WTC11 (cell line): ENCODE results near the gene ZNRF3. TPM values are rescaled to one million over a fixed set of nuclear protein-coding genes. Genes with fewer than 3 reads are reported as not detected.

Source experiments
- ATAC-seq: fragments of 200-7000 bp; cut with Tn5 transposase; 2 replicates; pipeline ENCODE4 v1.10.0; 2021; ENCODE audit warnings: mild to moderate bottlenecking, moderate library complexity
- CTCF ChIA-PET: fragments of 300-600 bp; sonication (Branson Sonifier 250); formaldehyde crosslinking; loops from one replicate; lab custom pipeline; 2021; ENCODE audit warnings: antibody characterized with exemption; lab: Charles Lee
- POLR2A ChIA-PET: fragments of 350-600 bp; sonication (Branson Sonifier 250); formaldehyde crosslinking; loops from one replicate; lab custom pipeline; 2021; ENCODE audit warnings: antibody characterized with exemption; lab: Charles Lee
- DNase-seq: peaks from one replicate; pipeline ENCODE4 v3.0.0; 2021; ENCODE audit warnings: low spot score
- H3K27ac Mint-ChIP-seq: 2 replicates; pipeline ENCODE4 v1.8.0; 2021; ENCODE audit warnings: mixed read lengths
- H3K27me3 Mint-ChIP-seq: 2 replicates; pipeline ENCODE4 v1.8.0; 2021; ENCODE audit warnings: low read depth, mild to moderate bottlenecking, moderate library complexity, mixed read lengths
- H3K36me3 Mint-ChIP-seq: 2 replicates; pipeline ENCODE4 v1.8.0; 2021; ENCODE audit warnings: mixed read lengths
- H3K4me1 Mint-ChIP-seq: 2 replicates; pipeline ENCODE4 v1.8.0; 2022; ENCODE audit warnings: mixed read lengths
- H3K4me3 Mint-ChIP-seq: 2 replicates; pipeline ENCODE4 v1.8.0; 2021; ENCODE audit warnings: mild to moderate bottlenecking, moderate library complexity, mixed read lengths
- H3K9me3 Mint-ChIP-seq: 2 replicates; pipeline ENCODE4 v1.8.0; 2021; ENCODE audit warnings: mixed read lengths
- HMGA2 ChIP-seq: fragments of 250-450 bp; sonication (Bioruptor Pico); IDR thresholded peaks from 2 replicates; pipeline ENCODE4 v1.4.0; 2021; ENCODE audit warnings: mild to moderate bottlenecking, moderate library complexity
- KAT7 ChIP-seq: sonication (generic); formaldehyde crosslinking; IDR thresholded peaks from 2 replicates; pipeline ENCODE4 v1.8.1; 2023; ENCODE audit warnings: missing genetic modification reagents, mild to moderate bottlenecking, borderline replicate concordance
- ZNF121 ChIP-seq: sonication (generic); formaldehyde crosslinking; IDR thresholded peaks from 2 replicates; pipeline ENCODE4 v1.8.0; 2023; ENCODE audit warnings: missing genetic modification reagents
- ZNF317 ChIP-seq: sonication (generic); formaldehyde crosslinking; IDR thresholded peaks from 2 replicates; pipeline ENCODE4 v1.8.1; 2023; ENCODE audit warnings: low read depth, mild to moderate bottlenecking, moderate library complexity, missing genetic modification reagents, borderline replicate concordance
- ZNF396 ChIP-seq: fragments of 250-450 bp; sonication (Bioruptor Pico); IDR thresholded peaks from 2 replicates; pipeline ENCODE4 v1.8.0; 2021; ENCODE audit warnings: mild to moderate bottlenecking, moderate library complexity, borderline replicate concordance
- total RNA-seq: library from RNA; stranded (reverse); gene quantifications from 3 replicates; pipeline ENCODE4 v1.2.3, GENCODE V29; 2021
- TF ChIP-seq, protein P1 (sequence below): sonication (generic); formaldehyde crosslinking; conservative IDR thresholded peaks from 2 replicates; pipeline ENCODE4 v1.8.1; 2023; ENCODE audit warnings: mild to moderate bottlenecking, low read depth, missing genetic modification reagents, moderate library complexity
- TF ChIP-seq, protein P2 (sequence below): sonication (generic); formaldehyde crosslinking; IDR thresholded peaks from 2 replicates; pipeline ENCODE4 v1.8.1; 2023; ENCODE audit warnings: mild to moderate bottlenecking, missing genetic modification reagents
- TF ChIP-seq, protein P3 (sequence below): fragments of 200-600 bp; IDR thresholded peaks from 2 replicates; pipeline ENCODE4 v1.8.0; 2022; ENCODE audit warnings: antibody characterized with exemption
- TF ChIP-seq, protein P4 (sequence below): fragments of 250-450 bp; sonication (Bioruptor Pico); IDR thresholded peaks from 2 replicates; pipeline ENCODE4 v2.1.2; 2022; ENCODE audit warnings: mild to moderate bottlenecking, moderate library complexity
- TF ChIP-seq, protein P5 (sequence below): sonication (generic); formaldehyde crosslinking; IDR thresholded peaks from 2 replicates; pipeline ENCODE4 v1.8.1; 2023; ENCODE audit warnings: mild to moderate bottlenecking, missing genetic modification reagents, moderate library complexity

ZNRF3 gene
- total RNA-seq, 1 experiment from 2014 or later: 25.4 TPM

DNA sequence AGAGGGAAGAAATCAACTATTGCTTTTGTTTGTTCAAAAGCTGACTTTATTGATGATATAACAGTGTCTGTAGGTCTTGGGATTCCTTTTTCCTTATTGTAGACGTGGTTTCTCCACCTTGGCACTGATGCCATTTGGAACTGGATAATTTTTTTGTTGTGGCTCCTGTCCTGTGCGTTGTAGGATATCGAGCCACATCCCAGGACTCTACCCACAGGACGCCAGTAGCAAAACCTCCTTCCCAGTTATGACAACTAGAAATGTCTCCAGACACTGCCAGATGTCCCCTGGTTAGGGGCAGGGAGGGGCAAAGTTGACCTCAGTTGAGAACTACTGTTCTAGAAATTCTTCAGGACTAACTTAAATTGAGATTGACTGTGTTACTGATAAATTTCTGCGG is 45.8 kb downstream of the ZNRF3 start:
- H3K27me3 Mint-ChIP-seq: no peaks in the 10 kb centered on the region
- H3K36me3 Mint-ChIP-seq: no peaks in the 10 kb centered on the region
- no peak for DNase-seq
- H3K27ac Mint-ChIP-seq: no peak overlapping the region
- peaks cover 59% of the 10 kb centered on the region for H3K4me1 Mint-ChIP-seq
- no peak for TF ChIP-seq KAT7 (CRISPR knock-in tag)
- TF ChIP-seq ZNF396 (CRISPR knock-in tag): no peak
- TF ChIP-seq, protein P1, sequence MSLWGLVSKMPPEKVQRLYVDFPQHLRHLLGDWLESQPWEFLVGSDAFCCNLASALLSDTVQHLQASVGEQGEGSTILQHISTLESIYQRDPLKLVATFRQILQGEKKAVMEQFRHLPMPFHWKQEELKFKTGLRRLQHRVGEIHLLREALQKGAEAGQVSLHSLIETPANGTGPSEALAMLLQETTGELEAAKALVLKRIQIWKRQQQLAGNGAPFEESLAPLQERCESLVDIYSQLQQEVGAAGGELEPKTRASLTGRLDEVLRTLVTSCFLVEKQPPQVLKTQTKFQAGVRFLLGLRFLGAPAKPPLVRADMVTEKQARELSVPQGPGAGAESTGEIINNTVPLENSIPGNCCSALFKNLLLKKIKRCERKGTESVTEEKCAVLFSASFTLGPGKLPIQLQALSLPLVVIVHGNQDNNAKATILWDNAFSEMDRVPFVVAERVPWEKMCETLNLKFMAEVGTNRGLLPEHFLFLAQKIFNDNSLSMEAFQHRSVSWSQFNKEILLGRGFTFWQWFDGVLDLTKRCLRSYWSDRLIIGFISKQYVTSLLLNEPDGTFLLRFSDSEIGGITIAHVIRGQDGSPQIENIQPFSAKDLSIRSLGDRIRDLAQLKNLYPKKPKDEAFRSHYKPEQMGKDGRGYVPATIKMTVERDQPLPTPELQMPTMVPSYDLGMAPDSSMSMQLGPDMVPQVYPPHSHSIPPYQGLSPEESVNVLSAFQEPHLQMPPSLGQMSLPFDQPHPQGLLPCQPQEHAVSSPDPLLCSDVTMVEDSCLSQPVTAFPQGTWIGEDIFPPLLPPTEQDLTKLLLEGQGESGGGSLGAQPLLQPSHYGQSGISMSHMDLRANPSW (CRISPR knock-in tag): no peak
- TF ChIP-seq, protein P2, sequence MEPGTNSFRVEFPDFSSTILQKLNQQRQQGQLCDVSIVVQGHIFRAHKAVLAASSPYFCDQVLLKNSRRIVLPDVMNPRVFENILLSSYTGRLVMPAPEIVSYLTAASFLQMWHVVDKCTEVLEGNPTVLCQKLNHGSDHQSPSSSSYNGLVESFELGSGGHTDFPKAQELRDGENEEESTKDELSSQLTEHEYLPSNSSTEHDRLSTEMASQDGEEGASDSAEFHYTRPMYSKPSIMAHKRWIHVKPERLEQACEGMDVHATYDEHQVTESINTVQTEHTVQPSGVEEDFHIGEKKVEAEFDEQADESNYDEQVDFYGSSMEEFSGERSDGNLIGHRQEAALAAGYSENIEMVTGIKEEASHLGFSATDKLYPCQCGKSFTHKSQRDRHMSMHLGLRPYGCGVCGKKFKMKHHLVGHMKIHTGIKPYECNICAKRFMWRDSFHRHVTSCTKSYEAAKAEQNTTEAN (CRISPR knock-in tag): no peak
- TF ChIP-seq ZNF317 (CRISPR knock-in tag): no peak
- H3K9me3 Mint-ChIP-seq: no peaks in the 10 kb centered on the region
- no peak for ATAC-seq
- ChIA-PET CTCF (interaction anchor here (2.0 kb wide), 1 partner anchor 9 kb away, joined by 4 read pairs; no protein-coding TSS in a partner anchor), POLR2A (no interaction called here)
- H3K4me3 Mint-ChIP-seq: no peak overlapping the region

DNA sequence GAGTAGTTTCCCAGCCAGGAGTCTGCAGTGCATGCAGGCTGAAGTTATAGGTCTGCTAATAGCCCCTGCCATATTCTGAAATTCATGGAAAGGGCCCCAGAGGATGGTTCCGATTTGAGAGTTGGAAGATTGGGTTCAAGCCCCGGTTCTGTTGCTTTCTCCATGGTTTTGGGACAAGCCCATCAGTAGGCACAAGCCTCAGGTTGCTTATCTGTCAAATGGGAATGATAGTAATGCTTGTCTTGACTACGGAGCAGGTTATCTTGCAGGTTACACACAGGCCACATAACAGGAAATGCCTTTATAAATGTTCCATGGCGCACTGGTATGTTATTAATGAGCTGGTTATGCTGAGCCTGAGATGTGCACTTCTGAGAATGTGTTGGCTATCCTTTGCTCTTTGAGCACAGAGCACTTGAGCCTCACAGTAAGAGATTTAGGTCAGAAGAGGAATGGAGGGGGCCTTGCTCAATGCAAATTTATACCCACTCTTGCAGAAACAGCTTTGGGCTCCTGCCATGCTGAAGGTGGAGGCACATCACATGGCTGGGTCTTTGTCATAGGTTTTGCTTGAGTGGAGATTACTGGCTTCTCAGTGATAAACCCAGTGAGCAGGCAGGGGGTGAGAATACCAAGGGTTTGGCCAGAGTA is 47.1 kb downstream of the ZNRF3 start:
- H3K27me3 Mint-ChIP-seq: no peaks in the 10 kb centered on the region
- H3K36me3 Mint-ChIP-seq: no peaks in the 10 kb centered on the region
- H3K9me3 Mint-ChIP-seq: no peaks in the 10 kb centered on the region
- ATAC-seq (no peak), DNase-seq (no peak)
- H3K27ac Mint-ChIP-seq: no peak overlapping the region
- peaks cover 58% of the 10 kb centered on the region for H3K4me1 Mint-ChIP-seq
- CTCF ChIA-PET: interaction anchor here (2.0 kb wide), 1 partner anchor 10 kb away, joined by 4 read pairs; no protein-coding TSS in a partner anchor
- no peak overlapping the region for H3K4me3 Mint-ChIP-seq
- TF ChIP-seq, protein P3, sequence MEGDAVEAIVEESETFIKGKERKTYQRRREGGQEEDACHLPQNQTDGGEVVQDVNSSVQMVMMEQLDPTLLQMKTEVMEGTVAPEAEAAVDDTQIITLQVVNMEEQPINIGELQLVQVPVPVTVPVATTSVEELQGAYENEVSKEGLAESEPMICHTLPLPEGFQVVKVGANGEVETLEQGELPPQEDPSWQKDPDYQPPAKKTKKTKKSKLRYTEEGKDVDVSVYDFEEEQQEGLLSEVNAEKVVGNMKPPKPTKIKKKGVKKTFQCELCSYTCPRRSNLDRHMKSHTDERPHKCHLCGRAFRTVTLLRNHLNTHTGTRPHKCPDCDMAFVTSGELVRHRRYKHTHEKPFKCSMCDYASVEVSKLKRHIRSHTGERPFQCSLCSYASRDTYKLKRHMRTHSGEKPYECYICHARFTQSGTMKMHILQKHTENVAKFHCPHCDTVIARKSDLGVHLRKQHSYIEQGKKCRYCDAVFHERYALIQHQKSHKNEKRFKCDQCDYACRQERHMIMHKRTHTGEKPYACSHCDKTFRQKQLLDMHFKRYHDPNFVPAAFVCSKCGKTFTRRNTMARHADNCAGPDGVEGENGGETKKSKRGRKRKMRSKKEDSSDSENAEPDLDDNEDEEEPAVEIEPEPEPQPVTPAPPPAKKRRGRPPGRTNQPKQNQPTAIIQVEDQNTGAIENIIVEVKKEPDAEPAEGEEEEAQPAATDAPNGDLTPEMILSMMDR: no peak
- TF ChIP-seq, protein P4, sequence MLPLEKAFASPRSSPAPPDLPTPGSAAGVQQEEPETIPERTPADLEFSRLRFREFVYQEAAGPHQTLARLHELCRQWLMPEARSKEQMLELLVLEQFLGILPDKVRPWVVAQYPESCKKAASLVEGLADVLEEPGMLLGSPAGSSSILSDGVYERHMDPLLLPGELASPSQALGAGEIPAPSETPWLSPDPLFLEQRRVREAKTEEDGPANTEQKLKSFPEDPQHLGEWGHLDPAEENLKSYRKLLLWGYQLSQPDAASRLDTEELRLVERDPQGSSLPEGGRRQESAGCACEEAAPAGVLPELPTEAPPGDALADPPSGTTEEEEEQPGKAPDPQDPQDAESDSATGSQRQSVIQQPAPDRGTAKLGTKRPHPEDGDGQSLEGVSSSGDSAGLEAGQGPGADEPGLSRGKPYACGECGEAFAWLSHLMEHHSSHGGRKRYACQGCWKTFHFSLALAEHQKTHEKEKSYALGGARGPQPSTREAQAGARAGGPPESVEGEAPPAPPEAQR (CRISPR knock-in tag): no peak
- TF ChIP-seq ZNF121 (CRISPR knock-in tag): no peak
- TF ChIP-seq, protein P5, sequence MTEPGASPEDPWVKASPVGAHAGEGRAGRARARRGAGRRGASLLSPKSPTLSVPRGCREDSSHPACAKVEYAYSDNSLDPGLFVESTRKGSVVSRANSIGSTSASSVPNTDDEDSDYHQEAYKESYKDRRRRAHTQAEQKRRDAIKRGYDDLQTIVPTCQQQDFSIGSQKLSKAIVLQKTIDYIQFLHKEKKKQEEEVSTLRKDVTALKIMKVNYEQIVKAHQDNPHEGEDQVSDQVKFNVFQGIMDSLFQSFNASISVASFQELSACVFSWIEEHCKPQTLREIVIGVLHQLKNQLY: no peak
- TF ChIP-seq, protein P1 (CRISPR knock-in tag): no peak
- TF ChIP-seq HMGA2 (CRISPR knock-in tag): no peak
- TF ChIP-seq, all 79 proteins: peak for 0
- POLR2A ChIA-PET: interaction anchor here (0.7 kb wide), 1 partner anchor 98 kb away, joined by 3 read pairs; no protein-coding TSS in a partner anchor
